HG02610 (cell line): ENCODE results near the gene ULK1.
"Not testable (repeated sequence)": the region's sequence is repeated elsewhere in the genome, so short reads cannot be mapped to it uniquely, and the experiment has no call there.

Source experiments
- ATAC-seq: cut with Tn5 transposase; IDR thresholded peaks from one replicate; pipeline ENCODE4 v1.9.1; 2021; ENCODE audit warnings: mild to moderate bottlenecking, moderate library complexity; ENCODE audit not compliant: unreplicated experiment

ULK1 gene

DNA sequence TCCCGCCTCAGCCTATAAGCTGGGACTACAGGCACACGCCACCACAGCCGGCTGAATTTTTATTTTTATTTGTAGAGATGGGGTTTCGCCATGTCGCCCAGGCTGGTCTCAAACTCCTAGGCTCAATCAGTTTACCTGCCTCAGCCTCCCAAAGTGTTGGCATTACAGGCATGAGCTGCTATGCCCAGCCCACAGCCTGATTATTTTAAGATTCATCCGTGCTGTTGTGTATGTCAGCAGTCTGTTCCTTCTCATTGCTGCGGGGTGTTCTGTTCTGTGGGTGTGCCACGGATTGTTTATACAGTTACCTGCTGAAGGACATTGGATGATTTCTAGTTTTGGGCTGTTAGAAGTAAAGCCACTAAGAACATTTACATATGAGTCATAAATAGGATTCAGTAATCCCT lies 45.7 kb downstream of the ULK1 start:
- ATAC-seq: no peak

DNA sequence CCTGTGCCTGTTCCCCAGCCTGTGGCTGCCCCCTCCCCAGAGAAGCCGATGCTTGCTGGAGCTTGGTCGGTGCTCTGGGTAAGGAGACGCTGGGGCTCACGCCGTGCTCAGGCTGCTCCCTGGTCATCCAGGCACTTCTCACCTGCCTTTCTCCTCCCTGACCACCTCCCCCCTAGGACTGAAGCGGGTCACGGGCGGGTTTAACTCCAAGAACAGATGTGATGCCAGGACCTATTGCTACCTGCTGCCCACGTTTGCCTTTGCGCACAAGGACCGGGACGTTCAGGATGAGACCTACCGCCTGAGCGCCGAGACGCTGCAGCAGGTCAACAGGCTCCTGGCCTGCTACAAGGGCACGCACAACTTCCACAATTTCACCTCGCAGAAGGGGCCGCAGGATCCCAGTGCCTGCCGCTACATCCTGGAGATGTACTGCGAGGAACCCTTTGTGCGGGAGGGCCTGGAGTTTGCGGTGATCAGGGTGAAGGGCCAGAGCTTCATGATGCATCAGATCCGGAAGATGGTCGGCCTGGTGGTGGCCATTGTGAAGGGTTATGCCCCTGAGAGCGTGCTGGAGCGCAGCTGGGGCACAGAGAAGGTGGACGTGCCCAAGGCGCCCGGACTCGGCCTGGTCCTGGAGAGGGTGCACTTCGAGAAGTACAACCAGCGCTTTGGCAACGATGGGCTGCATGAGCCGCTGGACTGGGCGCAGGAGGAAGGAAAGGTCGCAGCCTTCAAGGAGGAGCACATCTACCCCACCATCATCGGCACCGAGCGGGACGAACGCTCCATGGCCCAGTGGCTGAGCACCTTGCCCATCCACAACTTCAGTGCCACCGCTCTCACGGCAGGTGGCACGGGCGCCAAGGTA lies 46.9 kb downstream of the ULK1 start:
- no peak for ATAC-seq

DNA sequence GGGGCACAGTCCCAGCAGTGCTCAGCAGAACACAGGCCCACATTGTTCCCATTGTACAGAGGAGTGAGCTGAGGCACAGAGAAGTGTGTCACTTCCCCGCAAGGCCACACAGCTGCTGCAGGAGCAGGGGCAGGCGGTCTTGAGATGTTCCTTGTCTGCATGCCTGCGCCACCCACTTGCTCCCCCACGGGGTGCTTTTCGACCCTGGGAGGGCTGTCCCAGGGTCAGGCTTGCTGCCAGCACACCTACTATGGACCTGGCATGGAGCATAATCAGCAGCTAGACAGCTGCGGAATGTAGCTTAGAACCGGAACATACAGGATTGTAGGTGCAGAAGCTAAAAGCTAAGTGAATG lies 47.5 kb downstream of the ULK1 start:
- no peak for ATAC-seq

DNA sequence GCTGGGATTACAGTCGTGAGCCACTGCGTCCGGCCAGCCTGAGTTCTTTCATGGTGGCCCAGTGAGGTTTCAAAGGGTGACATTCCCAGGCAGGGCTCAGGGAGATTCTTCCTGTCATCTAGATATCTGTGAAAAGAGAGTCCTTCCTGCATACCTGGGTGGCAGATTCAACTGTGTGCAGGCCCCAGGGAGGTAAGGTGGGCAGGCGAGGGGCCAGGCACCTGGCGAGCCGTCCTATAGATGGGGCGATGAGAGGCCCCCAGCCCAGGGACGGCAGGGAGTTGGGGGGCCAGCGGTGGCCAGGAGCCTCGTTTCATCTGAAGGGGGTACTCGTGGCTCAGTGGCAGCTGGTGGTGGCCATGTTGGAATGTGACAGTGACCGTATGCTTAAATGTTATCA lies 48.2 kb downstream of the ULK1 start:
- ATAC-seq: no peak

DNA sequence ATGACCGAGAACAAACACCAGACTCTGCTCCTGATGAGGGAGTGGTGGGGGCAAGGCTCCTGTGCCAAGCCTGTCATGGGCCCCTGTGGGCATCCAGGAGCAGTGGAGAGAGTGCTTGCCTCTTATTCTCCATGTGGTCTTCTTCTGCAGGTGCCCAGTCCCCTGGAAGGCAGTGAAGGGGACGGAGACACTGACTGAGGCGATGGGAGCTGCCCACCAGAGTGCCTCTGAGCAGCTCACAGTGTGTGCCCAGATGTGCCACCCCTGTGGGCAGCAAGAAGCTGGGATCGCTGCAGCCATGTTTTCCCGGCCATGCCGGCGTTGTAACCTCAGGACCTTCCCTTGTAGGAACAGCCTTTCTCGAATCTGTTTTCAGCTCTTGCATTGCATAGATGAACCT lies 49.0 kb downstream of the ULK1 start:
- ATAC-seq: no peak

DNA sequence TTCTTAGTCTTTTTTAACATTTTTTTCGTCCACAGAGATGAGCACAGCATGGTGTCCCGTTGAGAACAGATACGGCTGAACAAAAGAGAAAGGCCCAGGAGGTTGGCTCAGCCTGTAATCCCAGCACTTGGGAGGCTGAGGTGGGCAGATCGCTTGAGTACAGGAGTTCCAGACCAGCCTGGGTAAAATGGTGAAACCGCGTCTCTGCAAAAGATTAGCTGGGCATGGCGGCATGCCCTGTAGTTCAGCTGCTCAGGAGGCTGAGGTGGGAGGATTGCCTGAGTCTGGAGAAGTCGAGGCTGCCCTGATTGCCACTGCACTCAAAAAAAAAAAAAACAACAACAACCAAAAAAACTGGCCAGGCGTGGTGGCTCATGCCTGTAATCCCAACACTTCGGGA lies 49.5 kb downstream of the ULK1 start:
- ATAC-seq: no peak

DNA sequence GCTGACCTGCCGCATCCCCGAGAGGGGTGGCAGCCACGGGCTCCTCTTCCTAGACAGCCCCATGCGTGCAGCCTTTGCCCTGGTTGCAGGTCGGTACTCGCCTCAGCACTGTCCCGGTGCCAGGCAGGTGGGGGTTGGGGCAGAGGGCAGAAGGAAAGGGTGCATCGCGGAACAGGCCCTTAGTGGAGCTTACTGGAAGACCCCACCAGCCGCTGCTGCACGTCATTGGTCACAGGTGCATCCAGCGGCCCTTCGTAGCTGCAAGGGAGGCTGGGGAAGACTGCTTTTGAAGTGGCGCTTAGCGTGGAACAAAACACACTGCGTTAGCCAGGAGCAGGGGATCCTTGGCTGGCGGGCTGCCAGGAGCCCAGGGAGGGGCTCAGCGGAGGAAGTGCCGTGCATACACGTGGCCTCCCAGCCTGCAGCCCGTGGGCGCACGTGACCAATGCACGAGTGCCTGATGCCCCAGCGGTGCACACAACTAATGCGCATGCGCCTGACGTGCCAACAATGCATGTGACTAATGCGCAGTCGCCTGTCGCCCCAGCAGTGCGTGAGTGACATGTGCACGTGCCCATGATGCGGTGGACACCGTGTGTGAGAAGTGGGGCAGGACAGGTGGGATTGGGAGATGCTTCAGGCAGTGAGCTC lies 50.3 kb downstream of the ULK1 start:
- no peak for ATAC-seq

DNA sequence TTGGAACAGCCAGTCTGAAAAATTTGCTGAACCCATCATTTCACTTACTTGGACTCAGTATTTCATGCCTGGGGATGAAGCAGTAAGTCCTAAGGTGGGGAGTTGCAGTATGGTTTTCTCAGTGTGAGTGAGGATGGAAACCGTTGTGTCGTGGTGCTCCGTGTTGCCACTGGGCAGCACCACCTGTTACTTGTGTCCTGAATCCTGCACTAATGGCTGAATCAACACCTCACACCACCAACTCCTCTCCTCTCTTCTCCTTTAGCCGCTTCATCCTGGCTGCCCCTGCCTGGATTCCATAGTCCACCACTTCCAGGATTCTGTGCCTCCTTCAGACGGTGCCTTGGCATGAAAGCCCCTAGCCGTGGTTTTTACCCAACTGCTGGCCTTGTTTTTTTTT lies 52.3 kb downstream of the ULK1 start:
- no peak for ATAC-seq

DNA sequence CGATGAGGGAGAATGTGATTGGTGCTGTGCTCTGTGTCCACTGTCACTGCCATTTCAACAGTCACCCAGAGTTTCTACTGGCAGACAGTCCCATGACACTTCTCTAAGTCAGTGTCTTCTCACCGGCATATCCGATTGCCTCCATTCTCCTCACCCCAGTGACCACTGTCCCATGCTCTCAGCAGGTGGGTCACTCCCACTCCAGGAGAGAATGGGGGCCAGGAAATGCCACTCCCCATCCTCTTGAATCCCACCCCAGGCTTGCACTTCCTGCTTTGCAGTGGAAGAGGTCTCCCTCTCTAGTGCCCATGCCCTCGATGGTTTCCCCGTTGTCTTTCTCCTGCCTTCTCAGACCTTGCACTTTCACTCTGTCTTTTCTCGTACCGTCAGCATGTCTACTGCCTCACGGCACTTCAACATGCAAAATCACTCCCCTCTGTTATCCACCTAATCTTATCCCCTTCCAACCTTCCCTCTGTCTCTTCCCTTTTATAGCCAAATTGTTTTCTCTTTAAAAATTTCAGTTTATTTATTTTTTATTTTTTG lies 53.1 kb downstream of the ULK1 start:
- no peak for ATAC-seq

DNA sequence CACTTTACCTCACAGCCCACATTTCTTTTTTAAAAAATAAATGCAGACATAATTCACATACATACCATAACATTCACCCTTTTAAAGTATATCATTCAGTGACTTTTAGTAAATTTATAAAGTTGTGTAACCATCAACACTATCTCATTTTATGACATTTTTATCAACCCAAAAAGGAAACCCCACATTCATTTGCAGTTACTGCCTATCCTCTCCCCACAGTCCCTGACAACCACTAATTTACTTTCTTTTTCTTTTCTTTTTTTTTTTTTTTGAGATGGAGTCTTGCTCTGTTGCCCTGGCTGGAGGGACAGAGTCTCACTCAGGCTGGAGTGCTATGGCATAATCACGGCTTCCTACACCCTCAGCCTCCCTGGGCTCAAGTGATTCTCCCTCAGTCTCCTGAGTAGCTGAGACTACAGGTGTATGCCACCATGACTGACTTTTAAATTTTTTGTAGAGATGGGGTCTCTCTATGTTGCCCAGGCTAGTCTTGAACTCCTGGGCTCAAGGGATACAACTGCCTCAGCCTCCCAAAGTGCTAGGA lies 53.8 kb downstream of the ULK1 start:
- ATAC-seq: no peak

DNA sequence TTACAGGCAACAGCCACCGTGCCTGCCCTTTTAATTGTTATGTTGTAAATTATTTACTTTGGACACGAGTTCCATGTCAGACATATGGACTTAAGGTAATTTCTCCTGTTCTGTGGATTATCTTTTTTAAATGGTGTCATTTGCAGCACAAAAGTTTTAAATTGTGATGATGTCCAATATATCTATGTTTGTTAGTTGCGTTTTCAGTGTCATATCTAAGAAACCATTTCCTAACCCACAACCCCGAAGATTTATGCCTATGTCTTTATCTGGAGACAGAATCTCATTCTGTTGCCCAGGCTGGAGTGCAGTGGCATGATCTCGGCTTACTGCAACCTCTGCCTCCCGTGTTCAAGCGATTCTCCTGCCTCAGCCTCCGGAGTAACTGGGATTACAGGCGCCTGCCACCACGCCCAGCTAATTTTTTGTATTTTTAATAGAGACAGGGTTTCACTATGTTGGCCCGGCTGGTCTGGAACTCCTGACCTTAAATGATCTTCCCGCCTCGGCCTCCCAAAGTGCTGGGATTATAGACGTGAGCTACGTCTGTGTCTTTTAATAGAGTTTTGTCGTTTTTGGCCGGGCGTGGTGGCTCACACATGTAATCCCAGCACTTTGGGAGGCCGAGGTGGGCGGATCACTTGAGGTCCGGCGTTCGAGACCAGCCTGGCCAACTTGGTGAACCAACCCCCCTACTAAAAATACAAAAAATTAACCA lies 54.5 kb downstream of the ULK1 start:
- not testable (repeated sequence) for ATAC-seq

DNA sequence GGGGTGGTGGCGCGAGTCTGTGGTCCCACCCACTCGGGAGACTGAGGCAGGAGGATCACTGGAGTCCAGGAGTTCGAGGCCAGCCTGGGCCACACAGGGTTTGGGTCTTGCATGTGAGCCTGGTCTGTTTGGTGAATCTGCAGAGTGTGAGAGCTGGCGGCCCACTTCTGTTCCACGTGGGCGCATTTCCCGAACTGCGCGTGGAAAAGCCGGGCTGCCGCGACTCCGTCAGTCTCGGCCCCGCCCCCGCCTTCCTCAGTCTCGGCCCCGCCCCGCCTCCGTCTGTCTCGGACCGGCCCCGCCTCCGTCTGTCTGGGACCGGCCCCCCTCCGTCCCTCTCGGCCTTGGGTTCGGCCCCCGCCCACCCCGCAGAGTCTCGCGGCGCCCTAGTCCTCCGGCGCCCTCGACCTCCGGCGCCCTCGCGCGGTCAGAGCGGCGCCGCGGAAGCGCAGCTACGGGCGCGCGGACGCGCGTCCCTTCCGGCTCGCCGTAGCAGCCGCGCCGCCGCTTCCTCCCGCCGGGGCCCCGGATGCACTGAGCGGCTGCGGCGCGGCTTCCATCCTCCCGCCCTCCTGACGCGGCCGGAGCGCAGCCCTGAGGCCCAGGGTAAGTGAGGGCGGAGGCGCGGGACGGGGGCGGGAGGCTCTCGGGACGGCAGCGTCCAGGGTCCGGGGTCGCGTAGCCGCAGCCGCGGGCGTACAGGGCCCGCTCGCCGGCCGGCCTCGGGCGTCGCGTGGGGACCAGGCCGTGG lies 55.2 kb downstream of the ULK1 start, which contains the start of gene EP400:
Gene EP400 (plus strand): TSS at position 512 of the 751 bp plus-strand sequence. CDS start 10,678 bp downstream, outside the sequence.
- ATAC-seq: peak; percentile 85

DNA sequence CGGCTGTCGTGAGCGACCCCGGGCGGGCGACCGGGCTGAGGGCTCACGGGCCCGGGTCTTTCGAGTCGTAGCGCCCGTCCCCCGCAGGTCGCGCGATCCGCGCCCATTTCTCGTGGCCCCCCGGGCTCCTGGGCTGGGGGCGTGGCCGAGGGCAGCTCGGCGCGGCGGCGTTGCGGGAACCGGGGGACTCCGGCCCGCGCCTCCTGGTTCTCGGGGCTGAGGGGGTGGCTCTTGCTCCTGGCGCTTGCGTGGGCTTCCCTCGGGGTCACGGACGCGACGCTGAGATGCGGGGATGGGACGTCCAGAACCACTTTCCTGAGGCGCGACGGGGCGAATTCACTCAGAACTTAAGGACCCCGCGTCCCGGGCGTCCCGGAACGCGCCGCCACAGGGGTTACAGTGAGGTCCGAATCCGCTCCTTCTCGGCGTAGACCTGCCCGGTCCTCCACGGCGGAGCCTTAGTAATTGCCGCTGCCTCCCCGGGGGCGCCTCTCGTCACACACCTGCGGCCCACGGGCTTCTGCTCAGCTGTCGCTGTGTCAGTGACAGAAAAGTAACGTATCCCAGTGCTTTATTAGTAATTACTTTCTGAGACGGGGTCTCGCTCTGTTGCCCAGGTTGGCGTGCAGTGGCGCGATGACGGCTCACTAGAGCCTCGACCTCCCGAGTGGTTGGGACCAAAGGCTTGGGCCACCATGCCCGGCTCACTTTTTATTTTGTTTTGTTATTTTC lies 55.9 kb downstream of the ULK1 start:
- ATAC-seq: peak; percentile 20

DNA sequence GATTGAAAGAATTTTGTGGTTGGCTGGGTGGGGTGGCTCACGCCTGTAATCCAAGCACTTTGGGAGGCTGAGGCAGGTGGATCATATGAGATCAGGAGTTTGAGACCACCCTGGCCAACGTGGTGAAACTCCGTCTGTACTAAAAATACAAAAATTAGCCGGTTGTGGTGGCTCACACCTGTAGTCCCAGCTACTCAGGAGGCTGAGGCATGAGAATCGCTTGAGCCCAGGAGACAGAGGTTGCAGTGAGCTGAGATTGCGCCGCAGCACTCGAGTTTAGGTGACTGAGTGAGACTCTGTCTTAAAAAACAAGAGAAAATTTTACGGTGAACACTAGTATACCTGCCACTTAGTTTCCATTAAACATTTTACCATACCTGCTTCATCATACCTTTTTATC lies 59.4 kb downstream of the ULK1 start:
- ATAC-seq: not testable (repeated sequence)

DNA sequence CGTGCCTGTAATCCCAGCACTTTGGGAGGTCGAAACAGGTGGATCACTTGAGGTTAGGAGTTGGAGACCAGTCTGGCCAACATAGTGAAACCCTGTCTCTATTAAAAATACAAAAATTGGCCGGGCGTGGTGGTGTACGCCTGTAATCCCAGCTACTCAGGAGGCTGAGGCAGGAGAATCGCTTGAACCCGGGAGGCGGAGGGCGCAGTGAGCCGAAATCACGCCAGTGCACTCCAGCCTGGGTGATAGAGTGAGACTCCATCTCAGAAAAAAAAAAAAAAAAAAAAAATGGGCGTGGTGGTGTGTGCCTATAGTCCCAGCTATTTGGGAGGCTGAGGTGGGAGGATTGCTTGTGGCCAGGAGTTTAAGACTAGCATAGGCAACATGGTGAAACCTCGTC lies 60.0 kb downstream of the ULK1 start:
- not testable (repeated sequence) for ATAC-seq

DNA sequence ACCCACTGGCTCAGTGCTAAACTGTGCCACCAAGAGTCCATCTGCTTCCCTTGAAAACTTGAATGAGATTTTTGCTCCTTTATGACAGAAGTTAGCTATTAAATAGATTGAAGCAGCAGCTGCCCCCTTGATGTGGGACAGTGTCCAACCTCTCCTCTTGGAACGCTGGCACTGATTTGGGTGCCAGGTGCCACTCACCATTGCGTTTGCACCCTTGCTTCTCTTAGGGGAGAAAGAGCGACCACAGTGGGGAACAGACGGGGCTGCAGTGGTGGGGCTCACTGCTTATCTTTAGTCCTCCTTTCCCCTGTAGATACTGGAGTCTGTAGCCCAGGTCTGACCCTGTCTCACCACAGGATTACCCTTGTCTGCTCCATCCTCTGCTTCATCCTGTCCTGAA lies 64.7 kb downstream of the ULK1 start:
- ATAC-seq: no peak

DNA sequence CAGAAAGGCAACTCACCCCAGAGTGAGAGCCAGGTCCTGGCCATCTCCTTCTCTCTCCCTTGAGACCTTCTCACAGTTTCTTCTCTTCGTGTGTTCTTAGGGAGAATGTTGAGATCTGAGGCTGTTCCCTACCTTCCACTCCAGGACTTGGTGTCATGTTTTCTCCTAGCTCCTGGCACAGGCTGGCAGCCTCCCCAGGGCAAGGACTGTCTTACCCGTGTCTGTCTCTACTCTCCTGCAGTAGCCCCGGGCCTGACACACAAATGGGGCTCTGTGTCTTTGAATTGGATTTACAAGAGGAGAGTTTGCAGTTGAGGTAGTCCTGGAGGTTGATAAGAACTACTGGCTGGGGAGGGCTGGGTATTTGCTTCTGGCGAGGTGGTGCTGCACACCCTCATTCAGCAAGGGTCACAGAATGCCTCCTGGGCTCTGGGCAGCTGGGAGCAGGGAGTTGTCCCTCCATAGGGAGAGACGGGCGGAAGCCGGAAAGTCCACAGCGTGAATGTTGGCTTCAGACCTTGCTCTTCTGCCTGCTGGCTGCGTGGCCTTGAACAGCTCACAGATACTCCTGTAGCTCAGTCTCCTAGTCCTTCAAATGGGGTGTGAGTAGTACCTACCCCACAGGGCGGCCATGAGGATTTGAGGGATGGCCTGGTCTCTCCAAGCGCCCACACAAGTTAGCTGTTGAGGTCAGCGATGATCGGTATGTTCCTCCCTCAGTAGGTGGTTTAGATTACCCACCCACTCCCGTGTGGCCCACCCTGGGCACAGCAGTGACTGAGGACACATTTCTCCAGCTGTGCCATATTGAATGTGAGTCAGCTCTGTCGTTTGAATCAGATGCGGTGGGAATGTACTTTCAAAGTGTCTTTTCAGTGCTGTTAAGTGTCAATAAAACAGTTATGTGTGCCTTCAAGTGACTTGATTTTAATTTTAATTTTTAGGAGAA lies 65.5 kb downstream of the ULK1 start:
- no peak for ATAC-seq

DNA sequence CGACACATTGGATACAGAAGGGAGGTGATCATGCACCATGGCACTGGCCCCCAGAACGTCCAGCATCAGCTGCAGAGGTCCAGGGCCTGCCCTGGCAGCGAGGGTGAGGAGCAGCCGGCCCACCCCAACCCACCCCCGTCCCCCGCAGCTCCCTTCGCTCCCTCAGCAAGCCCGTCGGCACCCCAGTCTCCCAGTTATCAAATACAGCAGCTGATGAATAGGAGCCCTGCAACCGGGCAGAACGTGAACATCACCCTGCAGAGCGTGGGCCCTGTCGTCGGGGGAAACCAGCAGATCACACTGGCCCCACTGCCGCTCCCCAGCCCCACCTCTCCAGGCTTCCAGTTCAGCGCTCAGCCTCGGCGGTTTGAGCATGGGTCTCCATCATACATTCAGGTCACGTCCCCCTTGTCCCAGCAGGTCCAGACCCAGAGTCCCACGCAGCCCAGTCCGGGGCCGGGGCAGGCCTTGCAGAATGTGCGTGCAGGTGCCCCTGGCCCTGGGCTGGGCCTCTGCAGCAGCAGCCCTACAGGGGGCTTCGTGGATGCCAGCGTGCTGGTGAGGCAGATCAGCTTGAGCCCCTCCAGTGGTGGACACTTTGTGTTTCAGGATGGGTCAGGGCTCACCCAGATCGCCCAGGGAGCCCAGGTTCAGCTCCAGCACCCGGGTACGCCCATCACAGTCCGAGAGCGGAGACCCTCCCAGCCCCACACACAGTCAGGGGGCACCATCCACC lies 66.3 kb downstream of the ULK1 start:
- ATAC-seq: not testable (repeated sequence)
